Stomach smooth muscle (tissue), 2 donors: ENCODE measurements around the gene GNB1.

Experiments
- H3K27ac ChIP-seq: one replicate; pipeline ENCODE4 v1.7.0; 2013; ENCODE audit warnings: mild to moderate bottlenecking, low read length, inconsistent platforms
- H3K27me3 ChIP-seq, 2 donors: one replicate each; pipeline ENCODE4 v1.7.0; 2013; ENCODE audit warnings: low read length in 2 of 2; ENCODE audit not compliant: insufficient read depth in 2 of 2, control insufficient read depth in 1 of 2
- H3K36me3 ChIP-seq, 2 donors: one replicate each; pipeline ENCODE4 v1.7.0; 2013; ENCODE audit warnings: low read length in 2 of 2; ENCODE audit not compliant: control insufficient read depth in 2 of 2, insufficient read depth in 2 of 2
- H3K4me1 ChIP-seq: one replicate; pipeline ENCODE4 v1.7.0; 2013; ENCODE audit warnings: low read length; ENCODE audit not compliant: control insufficient read depth, insufficient read depth
- H3K4me3 ChIP-seq, 2 donors: one replicate each; pipeline ENCODE4 v1.7.0; 2013; ENCODE audit warnings: low read length in 2 of 2
- H3K9ac ChIP-seq, 2 donors: one replicate each; pipeline ENCODE4 v1.7.0; 2013; ENCODE audit warnings: low read length in 2 of 2, mild to moderate bottlenecking in 1 of 2
- H3K9me3 ChIP-seq, 2 donors: one replicate each; pipeline ENCODE4 v1.7.0; 2013; ENCODE audit warnings: low read length in 2 of 2; ENCODE audit not compliant: control insufficient read depth in 2 of 2
- donor health status: healthy.
- donor health status: Pancreatic carcinoma.

Gene GNB1

GRCh38 chr1:1852619-1853414 is 38.1 kb downstream of the GNB1 start:
- peaks cover 0 to 2% of the 10 kb centered on the region in 2 donors for H3K36me3 ChIP-seq
- H3K27ac ChIP-seq, result no peak overlapping the region
- H3K9me3 ChIP-seq, result no peaks in the 10 kb centered on the region
- no peak overlapping the region for H3K4me3 ChIP-seq
- peaks cover 11% of the 10 kb centered on the region for H3K4me1 ChIP-seq
- H3K9ac ChIP-seq, result no peak overlapping the region
- no peaks in the 10 kb centered on the region for H3K27me3 ChIP-seq

GRCh38 chr1:1847890-1848289 is 43.0 kb downstream of the GNB1 start:
- Histone ChIP-seq H3K27me3 (no peaks in the 10 kb centered on the region), H3K4me3 (no peak overlapping the region), H3K36me3 (no peaks in the 10 kb centered on the region), H3K9ac (no peak overlapping the region), H3K4me1 (peaks cover 18% of the 10 kb centered on the region), H3K27ac (peak overlapping the region; percentile 41), H3K9me3 (no peaks in the 10 kb centered on the region)

- Histone ChIP-seq H3K36me3 (no peaks in the 10 kb centered on the region), H3K27ac (peak overlapping the region; percentile 41), H3K9me3 (no peaks in the 10 kb centered on the region), H3K4me1 (peaks cover 18% of the 10 kb centered on the region), H3K27me3 (no peaks in the 10 kb centered on the region), H3K9ac (peak overlapping the region in 1 of 2 donors; percentile 13), H3K4me3 (peak overlapping the region in 1 of 2 donors; percentile 15)
Measured at GRCh38 chr1:1847061-1847850, 43.6 kb downstream of the GNB1 start.

GRCh38 chr1:1846386-1846918 is 44.4 kb downstream of the GNB1 start:
- Histone ChIP-seq H3K27ac (peak overlapping the region; percentile 41), H3K27me3 (no peaks in the 10 kb centered on the region), H3K36me3 (no peaks in the 10 kb centered on the region), H3K4me3 (no peak overlapping the region), H3K9me3 (no peaks in the 10 kb centered on the region), H3K9ac (no peak overlapping the region), H3K4me1 (peaks cover 23% of the 10 kb centered on the region)

GRCh38 chr1:1842360-1843146 is 48.3 kb downstream of the GNB1 start:
- H3K4me1 ChIP-seq, result peaks cover 25% of the 10 kb centered on the region
- no peak overlapping the region for H3K9ac ChIP-seq
- no peaks in the 10 kb centered on the region for H3K27me3 ChIP-seq
- H3K9me3 ChIP-seq, result no peaks in the 10 kb centered on the region
- H3K4me3 ChIP-seq, result no peak overlapping the region
- H3K36me3 ChIP-seq, result no peaks in the 10 kb centered on the region
- H3K27ac ChIP-seq, result no peak overlapping the region

- H3K36me3 ChIP-seq, result no peaks in the 10 kb centered on the region
- peaks cover 15% of the 10 kb centered on the region for H3K4me1 ChIP-seq
- H3K9ac ChIP-seq, result no peak overlapping the region
- no peaks in the 10 kb centered on the region for H3K9me3 ChIP-seq
- H3K4me3 ChIP-seq, result peak overlapping the region in 1 of 2 donors; percentile 19
- H3K27me3 ChIP-seq, result no peaks in the 10 kb centered on the region
- H3K27ac ChIP-seq, result no peak overlapping the region
Measured at GRCh38 chr1:1841575-1841995, 49.3 kb downstream of the GNB1 start.

GRCh38 chr1:1839311-1839965 is 51.4 kb downstream of the GNB1 start:
- peaks cover 14% of the 10 kb centered on the region for H3K4me1 ChIP-seq
- no peaks in the 10 kb centered on the region for H3K27me3 ChIP-seq
- H3K9ac ChIP-seq, result no peak overlapping the region
- H3K36me3 ChIP-seq, result peaks cover 4 to 9% of the 10 kb centered on the region in 2 donors
- H3K9me3 ChIP-seq, result no peaks in the 10 kb centered on the region
- no peak overlapping the region for H3K4me3 ChIP-seq
- no peak overlapping the region for H3K27ac ChIP-seq

- Histone ChIP-seq H3K27me3 (no peaks in the 10 kb centered on the region), H3K9me3 (no peaks in the 10 kb centered on the region), H3K36me3 (peaks cover 4 to 16% of the 10 kb centered on the region in 2 donors), H3K4me3 (no peak overlapping the region), H3K4me1 (peaks cover 10% of the 10 kb centered on the region), H3K9ac (no peak overlapping the region), H3K27ac (no peak overlapping the region)
Measured at GRCh38 chr1:1836119-1836518, 54.8 kb downstream of the GNB1 start.

- H3K27me3 ChIP-seq, result no peaks in the 10 kb centered on the region
- no peak overlapping the region for H3K27ac ChIP-seq
- H3K9ac ChIP-seq, result no peak overlapping the region
- peaks cover 10% of the 10 kb centered on the region for H3K4me1 ChIP-seq
- H3K9me3 ChIP-seq, result no peaks in the 10 kb centered on the region
- H3K4me3 ChIP-seq, result no peak overlapping the region
- peaks cover 4 to 16% of the 10 kb centered on the region in 2 donors for H3K36me3 ChIP-seq
Measured at GRCh38 chr1:1835546-1835945, 55.3 kb downstream of the GNB1 start.

GRCh38 chr1:1833916-1834325 is 57.0 kb downstream of the GNB1 start:
- Histone ChIP-seq H3K9ac (no peak overlapping the region), H3K4me3 (no peak overlapping the region), H3K9me3 (no peaks in the 10 kb centered on the region), H3K27me3 (no peaks in the 10 kb centered on the region), H3K4me1 (peaks cover 7% of the 10 kb centered on the region), H3K36me3 (peaks cover 4 to 16% of the 10 kb centered on the region in 2 donors), H3K27ac (no peak overlapping the region)
